LNCaP clone FGC (cell line): ENCODE results near the gene KAT6B.

Source experiments
- DNase-seq: peaks from one replicate; pipeline ENCODE4 v3.0.0-alpha.2; 2011; ENCODE audit warnings: low read depth
- H3K4me3 ChIP-seq: 2 replicates; pipeline ENCODE4 v1.5.1; 2011; ENCODE audit warnings: mild to moderate bottlenecking, low read depth, low read length, control low read depth
- TF ChIP-seq, protein P1 (sequence below): IDR thresholded peaks from 2 replicates; pipeline ENCODE4 v1.5.1; 2012; ENCODE audit warnings: mild to moderate bottlenecking; ENCODE audit not compliant: control insufficient read depth, insufficient read depth; ENCODE audit errors: extremely low read depth

Gene KAT6B

GRCh38 chr10:74963549-74963948, 137.1 kb downstream of the KAT6B start:
- DNase-seq: no peak
- TF ChIP-seq, protein P1, sequence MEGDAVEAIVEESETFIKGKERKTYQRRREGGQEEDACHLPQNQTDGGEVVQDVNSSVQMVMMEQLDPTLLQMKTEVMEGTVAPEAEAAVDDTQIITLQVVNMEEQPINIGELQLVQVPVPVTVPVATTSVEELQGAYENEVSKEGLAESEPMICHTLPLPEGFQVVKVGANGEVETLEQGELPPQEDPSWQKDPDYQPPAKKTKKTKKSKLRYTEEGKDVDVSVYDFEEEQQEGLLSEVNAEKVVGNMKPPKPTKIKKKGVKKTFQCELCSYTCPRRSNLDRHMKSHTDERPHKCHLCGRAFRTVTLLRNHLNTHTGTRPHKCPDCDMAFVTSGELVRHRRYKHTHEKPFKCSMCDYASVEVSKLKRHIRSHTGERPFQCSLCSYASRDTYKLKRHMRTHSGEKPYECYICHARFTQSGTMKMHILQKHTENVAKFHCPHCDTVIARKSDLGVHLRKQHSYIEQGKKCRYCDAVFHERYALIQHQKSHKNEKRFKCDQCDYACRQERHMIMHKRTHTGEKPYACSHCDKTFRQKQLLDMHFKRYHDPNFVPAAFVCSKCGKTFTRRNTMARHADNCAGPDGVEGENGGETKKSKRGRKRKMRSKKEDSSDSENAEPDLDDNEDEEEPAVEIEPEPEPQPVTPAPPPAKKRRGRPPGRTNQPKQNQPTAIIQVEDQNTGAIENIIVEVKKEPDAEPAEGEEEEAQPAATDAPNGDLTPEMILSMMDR: no peak
- H3K4me3 ChIP-seq: no peak overlapping the region

DNA sequence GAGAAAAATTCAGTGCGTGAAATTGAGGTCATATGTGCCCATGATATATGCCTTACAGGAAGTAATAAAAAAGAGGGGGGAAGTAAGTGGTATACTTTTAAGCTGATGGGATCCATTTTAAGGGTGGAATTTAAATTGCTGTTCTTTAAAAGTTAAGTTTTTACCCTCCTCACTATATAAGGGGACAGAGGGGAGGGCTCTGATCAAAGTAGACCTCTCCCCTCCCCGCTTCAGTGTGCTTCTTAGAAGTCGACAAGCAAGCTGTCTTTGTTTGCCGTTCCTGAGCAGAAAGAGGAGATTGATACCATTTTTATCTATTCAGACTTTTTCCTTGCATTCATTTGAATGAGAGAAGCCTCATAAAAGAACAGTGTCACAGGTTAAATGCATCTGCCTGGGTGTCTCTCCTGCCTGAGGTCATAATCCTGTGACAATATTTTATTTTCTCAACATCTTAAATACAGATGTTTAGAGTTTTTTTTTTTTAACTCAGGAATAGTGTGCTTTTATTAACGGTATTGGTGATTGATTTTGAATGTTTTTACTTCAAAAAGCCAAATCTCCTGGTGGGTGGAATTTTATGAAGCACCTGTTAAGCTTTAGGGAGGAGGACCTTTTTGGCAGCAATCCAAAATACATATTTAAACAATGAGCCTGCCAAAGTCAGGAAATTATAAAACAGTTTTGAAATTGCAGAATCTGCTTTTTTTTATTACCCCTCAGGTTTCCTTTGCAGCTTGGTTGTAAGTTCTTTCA, 141.7 kb downstream of the KAT6B start:
- DNase-seq: peak; percentile 60
- TF ChIP-seq, protein P1: no peak
- no peak overlapping the region for H3K4me3 ChIP-seq

- DNase-seq: no peak
- no peak overlapping the region for H3K4me3 ChIP-seq
- TF ChIP-seq, protein P1: no peak
Measured at GRCh38 chr10:74968667-74969061, 142.3 kb downstream of the KAT6B start.

DNA sequence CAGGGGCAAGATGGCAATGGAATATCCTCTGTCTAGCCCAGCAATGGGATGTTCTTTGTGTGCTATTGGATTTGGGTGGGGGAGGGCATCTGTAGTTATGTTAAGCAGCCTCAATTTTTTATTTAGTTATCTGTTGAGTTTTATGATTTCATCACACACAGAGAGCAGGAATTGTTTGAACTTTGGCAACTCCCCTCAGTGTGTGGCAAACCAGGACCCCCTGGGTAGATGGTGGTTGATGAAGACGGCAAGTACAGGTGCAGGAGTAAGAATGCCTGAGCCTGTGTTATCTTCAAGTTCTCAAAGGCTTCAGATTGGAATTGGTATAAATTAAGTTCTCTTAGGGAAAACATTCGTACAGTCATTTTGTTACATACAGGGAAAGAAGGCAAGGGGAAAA, 142.7 kb downstream of the KAT6B start:
- TF ChIP-seq, protein P1: no peak
- no peak for DNase-seq
- H3K4me3 ChIP-seq: no peak overlapping the region

- no peak overlapping the region for H3K4me3 ChIP-seq
- DNase-seq: no peak
- TF ChIP-seq, protein P1: no peak
Measured at GRCh38 chr10:74969530-74969929, 143.1 kb downstream of the KAT6B start.

DNA sequence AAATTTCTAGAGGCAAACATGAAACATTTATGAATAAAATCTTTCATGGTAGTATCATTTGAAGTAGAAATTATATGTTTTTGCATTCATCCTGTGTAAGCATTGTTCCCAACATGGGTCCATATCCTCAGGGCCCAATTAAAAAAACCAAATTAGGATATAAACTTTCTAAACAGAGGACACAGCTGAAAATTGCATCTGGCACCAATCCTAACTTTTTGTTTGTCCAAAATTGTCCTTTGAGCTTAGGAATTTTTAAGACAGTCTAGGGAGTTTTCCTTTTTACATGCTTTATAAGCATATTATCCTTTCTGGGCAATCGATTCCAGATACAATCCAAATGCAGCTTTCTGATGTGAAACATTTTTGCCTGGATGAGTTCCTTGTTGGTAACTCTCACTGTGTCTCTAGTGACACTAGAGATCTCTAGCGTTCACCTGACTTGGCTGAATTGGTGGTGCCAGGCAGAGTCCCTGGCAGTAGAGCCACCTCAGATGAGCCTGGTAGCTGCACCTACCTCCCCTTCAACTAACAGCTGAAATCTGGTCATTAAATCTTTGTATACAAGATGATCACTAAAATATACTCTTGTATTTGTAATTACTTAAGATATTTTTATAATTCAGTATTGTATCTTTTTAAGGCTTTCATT, 147.5 kb downstream of the KAT6B start:
- no peak for DNase-seq
- TF ChIP-seq, protein P1: no peak
- H3K4me3 ChIP-seq: no peak overlapping the region
